ENCODE measurements around the gene LASP1. TPM values are rescaled to one million over a fixed set of nuclear protein-coding genes. Genes with fewer than 3 reads are reported as not detected.

The LASP1 gene
- total RNA-seq, result 10 to 100 TPM; 60.3 to 83.2 TPM
- 58.2 TPM for polyA plus RNA-seq (ENCODE audit: insufficient read depth, low read depth, low replicate concordance)
- long read RNA-seq, donor 1, full-length matches to known transcripts, result 31 of 37 reads
- long read RNA-seq, donor 1, partial matches to known transcripts, result 6 of 37 reads
- long read RNA-seq, donor 1, other reads (novel, unspliced or antisense), result 0 of 37 reads
- long read RNA-seq, donor 2, full-length matches to known transcripts, result 26 of 31 reads
- long read RNA-seq, donor 2, partial matches to known transcripts, result 5 of 31 reads
- long read RNA-seq, donor 2, other reads (novel, unspliced or antisense), result 0 of 31 reads

DNA sequence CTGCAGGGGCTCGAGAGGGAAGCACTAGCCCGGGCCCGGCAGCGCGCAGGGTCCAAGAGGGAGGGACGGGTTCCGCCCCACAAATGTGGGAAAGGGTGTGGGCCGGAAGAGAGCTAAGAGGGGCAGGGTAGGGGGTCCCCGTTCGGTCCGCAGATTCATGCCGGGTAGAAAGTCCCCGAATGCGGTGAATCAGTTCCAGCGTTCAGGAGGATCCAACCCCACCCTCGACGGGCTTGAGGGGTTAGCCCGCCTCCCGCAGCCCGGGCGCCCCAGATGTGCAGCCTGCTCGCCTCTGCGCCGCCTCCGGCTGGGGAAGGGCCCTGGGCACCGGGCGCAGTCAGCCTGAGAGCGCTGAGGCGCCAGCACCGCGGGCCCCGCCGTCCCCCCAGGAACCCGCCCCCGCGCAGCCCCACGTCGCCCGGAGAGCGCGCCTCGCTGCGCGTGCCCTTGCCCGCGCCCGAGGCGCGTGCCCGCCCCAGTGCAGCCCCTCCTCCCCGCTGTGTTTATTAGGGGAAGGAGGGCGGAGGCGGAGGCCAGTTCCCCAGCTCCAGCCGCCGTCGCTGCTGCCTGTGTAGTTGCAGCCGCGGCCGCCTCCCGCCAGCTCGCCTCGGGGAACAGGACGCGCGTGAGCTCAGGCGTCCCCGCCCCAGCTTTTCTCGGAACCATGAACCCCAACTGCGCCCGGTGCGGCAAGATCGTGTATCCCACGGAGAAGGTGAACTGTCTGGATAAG lies at the start of gene LASP1:
Gene LASP1, plus strand, starts transcription at position 533 of the 733 bp plus-strand sequence. Its CDS starts 132 bp downstream, at position 665.
- DNase-seq, result peak; percentile 92
- WGBS, 2 donors, result 0 to 1% methylated on average over 7 to 56 of the region's 73 CpGs
- Histone ChIP-seq H3K36me3 (ENCODE audit: low read depth, missing control alignments) (no peaks in the 10 kb centered on the region), H3K4me1 (peaks cover 26% of the 10 kb centered on the region), H3K27ac (peak within 1 kb of the TSS; percentile 93), H3K4me3 (peak within 1 kb of the TSS; percentile 96 to 98), H3K9me3 (no peaks in the 10 kb centered on the region), H3K27me3 (no peaks in the 10 kb centered on the region)
- intact Hi-C loops (cut with DNase I; ENCODE audit: low total_unique reads), result no loop called here
- TF ChIP-seq POLR2A (IDR thresholded peaks at IDR 0.05) (peak; percentile 47), CTCF (IDR thresholded peaks at IDR 0.05) (no peak)

DNA sequence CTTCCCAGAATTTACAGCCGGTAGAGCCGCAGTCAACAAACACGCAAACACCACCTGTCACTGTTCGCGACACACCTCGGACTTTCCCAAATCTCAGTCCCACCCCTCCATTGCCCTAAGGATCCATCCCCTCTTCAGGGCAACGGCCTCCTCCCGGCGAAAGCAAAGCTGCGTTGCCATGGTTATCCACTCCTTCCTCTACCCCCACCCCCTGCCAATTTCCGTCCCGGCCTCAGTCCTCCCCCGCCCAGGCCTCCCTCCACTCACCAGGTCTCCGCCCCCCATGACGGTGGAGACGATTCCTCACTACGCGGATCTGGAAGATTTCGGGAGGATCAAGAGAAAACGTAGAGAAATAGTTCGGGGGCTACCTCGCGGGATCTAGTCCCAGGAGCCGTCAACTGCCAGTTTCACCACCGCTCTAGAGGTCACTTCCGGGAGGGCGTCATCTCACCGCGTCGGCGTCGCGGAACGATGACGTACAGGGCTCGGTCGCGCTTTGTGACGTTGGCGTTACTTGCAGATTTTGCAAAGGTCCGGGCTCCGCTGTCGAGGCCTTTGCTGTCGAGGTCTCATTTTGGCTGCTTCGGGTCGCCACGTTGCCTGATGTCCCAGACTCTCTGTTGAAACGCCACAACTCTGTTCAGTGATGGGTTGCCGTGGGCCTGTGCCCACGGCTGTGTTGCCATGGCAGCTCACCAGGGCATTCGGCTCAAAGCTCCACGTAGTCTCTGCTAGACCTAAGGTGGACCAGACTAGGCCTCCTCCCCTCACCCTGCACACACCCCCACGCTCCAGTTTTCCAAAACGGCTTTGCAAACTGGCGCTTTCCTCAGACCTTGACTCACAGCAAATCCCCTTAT lies 44.7 kb upstream of the LASP1 start, which contains the start of gene CWC25:
Gene CWC25, minus strand, starts transcription at position 423 of the 863 bp plus-strand sequence. Its CDS starts 138 bp downstream, at position 285.
- no peaks in the 10 kb centered on the region for H3K36me3 ChIP-seq (ENCODE audit: low read depth, missing control alignments)
- WGBS, 2 donors, result 0 to 1% methylated on average over 36 to 55 of the region's 55 CpGs
- intact Hi-C loops (cut with DNase I; ENCODE audit: low total_unique reads), result no loop called here
- peak; percentile 95 for DNase-seq
- H3K4me3 ChIP-seq, result peak within 1 kb of the TSS; percentile 72 to 92
- TF ChIP-seq CTCF (IDR thresholded peaks at IDR 0.05) (peak in 1 of 3 experiments; percentile 34), POLR2A (IDR thresholded peaks at IDR 0.05) (peak; percentile 64)
- peak within 1 kb of the TSS; percentile 98 for H3K27ac ChIP-seq
- no peaks in the 10 kb centered on the region for H3K9me3 ChIP-seq
- H3K4me1 ChIP-seq, result peaks cover 11% of the 10 kb centered on the region
- H3K27me3 ChIP-seq, result no peaks in the 10 kb centered on the region

GRCh38 chr17:38825762-38826247 lies 44.1 kb upstream of the LASP1 start:
- no peak for DNase-seq
- Histone ChIP-seq H3K4me3 (peak overlapping the region; percentile 72 to 92), H3K27me3 (no peaks in the 10 kb centered on the region), H3K9me3 (no peaks in the 10 kb centered on the region), H3K36me3 (ENCODE audit: low read depth, missing control alignments) (no peaks in the 10 kb centered on the region), H3K27ac (peak overlapping the region; percentile 98), H3K4me1 (peaks cover 11% of the 10 kb centered on the region)
- intact Hi-C loops (cut with DNase I; ENCODE audit: low total_unique reads), result no loop called here
- TF ChIP-seq CTCF (IDR thresholded peaks at IDR 0.05), result no peak
- TF ChIP-seq POLR2A (IDR thresholded peaks at IDR 0.05), result no peak
- 53 to 70% methylated on average over 17 of the region's 17 CpGs for WGBS, 2 donors

- Histone ChIP-seq H3K27me3 (no peaks in the 10 kb centered on the region), H3K9me3 (no peaks in the 10 kb centered on the region), H3K36me3 (ENCODE audit: low read depth, missing control alignments) (no peaks in the 10 kb centered on the region), H3K4me3 (no peak overlapping the region), H3K4me1 (no peaks in the 10 kb centered on the region), H3K27ac (no peak overlapping the region)
- no peak for DNase-seq
- 56 to 74% methylated on average over 12 to 13 of the region's 13 CpGs for WGBS, 2 donors
- intact Hi-C loops (cut with DNase I; ENCODE audit: low total_unique reads), result no loop called here
- TF ChIP-seq POLR2A (IDR thresholded peaks at IDR 0.05) (no peak), CTCF (IDR thresholded peaks at IDR 0.05) (no peak)
These were observed 25.5 kb upstream of the LASP1 start for GRCh38 chr17:38844261-38844757.
